OCI-LY3 (cell line): ENCODE results near the gene PNMA6E.

Source experiments
- EZH2phosphoT487 ChIP-seq: fragments of 200-600 bp; shearing (Covaris generic); IDR thresholded peaks from 2 replicates; pipeline ENCODE4 v1.6.1; 2018; ENCODE audit warnings: antibody characterized with exemption, mixed run types, low read depth
- TF ChIP-seq, protein P1 (sequence below): fragments of 200-600, 300-600 bp; sonication (generic); IDR thresholded peaks from 2 replicates; pipeline ENCODE4 v1.5.1; 2014; ENCODE audit warnings: antibody characterized with exemption, low read length, low read depth

DNA sequence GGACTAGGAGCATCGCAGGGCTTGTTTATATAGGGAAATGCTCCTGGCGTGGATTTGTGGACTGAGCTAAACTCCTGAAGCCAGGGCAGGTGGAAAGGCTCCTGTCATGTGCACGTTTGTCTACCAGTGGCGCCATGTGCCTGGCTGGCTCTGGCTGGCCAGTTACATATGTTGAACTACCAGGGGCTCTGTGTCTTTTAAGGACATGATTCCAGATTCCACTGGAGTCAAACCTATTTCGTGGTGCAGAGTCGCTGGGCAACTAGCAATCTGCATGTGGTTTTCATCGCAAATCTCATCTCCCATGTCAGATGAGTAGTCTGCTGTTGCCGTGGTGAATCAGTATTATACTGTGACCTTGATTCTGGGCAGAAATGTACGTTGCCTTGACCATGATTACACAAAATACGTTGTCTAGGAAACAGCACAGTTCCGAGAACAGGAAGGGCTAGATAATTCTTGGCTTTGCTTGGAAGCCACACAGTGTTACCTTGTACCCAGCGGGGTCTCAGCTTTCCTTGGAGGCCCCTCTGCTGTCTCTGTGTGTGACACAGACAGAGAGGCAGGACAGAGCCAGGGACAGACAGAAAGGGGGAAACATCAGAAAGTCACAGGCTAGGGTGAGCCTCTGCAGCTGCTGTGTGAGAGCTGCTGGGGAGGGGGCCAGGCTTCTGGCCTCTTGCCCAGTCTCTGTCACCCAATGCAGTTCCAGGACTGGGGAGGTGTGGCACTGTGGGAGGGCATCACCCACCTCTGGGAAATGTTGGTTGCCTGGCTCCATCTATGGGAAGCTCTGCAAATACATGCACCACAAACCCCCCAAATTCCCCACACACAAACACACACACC is 19.2 kb downstream of the PNMA6E start:
- TF ChIP-seq, protein P1, sequence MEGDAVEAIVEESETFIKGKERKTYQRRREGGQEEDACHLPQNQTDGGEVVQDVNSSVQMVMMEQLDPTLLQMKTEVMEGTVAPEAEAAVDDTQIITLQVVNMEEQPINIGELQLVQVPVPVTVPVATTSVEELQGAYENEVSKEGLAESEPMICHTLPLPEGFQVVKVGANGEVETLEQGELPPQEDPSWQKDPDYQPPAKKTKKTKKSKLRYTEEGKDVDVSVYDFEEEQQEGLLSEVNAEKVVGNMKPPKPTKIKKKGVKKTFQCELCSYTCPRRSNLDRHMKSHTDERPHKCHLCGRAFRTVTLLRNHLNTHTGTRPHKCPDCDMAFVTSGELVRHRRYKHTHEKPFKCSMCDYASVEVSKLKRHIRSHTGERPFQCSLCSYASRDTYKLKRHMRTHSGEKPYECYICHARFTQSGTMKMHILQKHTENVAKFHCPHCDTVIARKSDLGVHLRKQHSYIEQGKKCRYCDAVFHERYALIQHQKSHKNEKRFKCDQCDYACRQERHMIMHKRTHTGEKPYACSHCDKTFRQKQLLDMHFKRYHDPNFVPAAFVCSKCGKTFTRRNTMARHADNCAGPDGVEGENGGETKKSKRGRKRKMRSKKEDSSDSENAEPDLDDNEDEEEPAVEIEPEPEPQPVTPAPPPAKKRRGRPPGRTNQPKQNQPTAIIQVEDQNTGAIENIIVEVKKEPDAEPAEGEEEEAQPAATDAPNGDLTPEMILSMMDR = peak; percentile 27; the same call in 1 of the 2 replicates
- TF ChIP-seq EZH2phosphoT487 = no peak
